NCI-H2171 (cell line): Measurements from ENCODE around the gene HOXD13.
A peak's percentile ranks its signal among the peaks of the same experiment; 100 is the strongest.

Experiments
- DNase-seq: peaks from one replicate; lab custom pipeline; 2025; lab: John Stamatoyannopoulos, UW

The HOXD13 gene

GRCh38 chr2:176081376-176081836 lies 11.1 kb upstream of the HOXD13 start:
- DNase-seq = no peak

GRCh38 chr2:176081837-176082524 lies 10.5 kb upstream of the HOXD13 start:
- no peak for DNase-seq

GRCh38 chr2:176082525-176082823 lies 10.0 kb upstream of the HOXD13 start:
- no peak for DNase-seq

- DNase-seq = no peak
Observed at GRCh38 chr2:176082824-176083751, 9.4 kb upstream of the HOXD13 start.

- DNase-seq = no peak
Observed at GRCh38 chr2:176083796-176084261, 8.7 kb upstream of the HOXD13 start, which contains the start of gene EVX2. Gene EVX2, minus strand, starts transcription at chr2:176083962. Its CDS starts 186 bp downstream, at chr2:176083776.

- no peak for DNase-seq
Observed at GRCh38 chr2:176084611-176085119, 7.9 kb upstream of the HOXD13 start.

GRCh38 chr2:176085120-176085788 lies 7.3 kb upstream of the HOXD13 start:
- no peak for DNase-seq

GRCh38 chr2:176085861-176086771 lies 6.4 kb upstream of the HOXD13 start:
- DNase-seq = peak; percentile 17

GRCh38 chr2:176087330-176088047 lies 5.0 kb upstream of the HOXD13 start:
- no peak for DNase-seq

- DNase-seq = peak; percentile 8
Observed at GRCh38 chr2:176088048-176088936, 4.2 kb upstream of the HOXD13 start.

- no peak for DNase-seq
Observed at GRCh38 chr2:176088937-176089842, 3.3 kb upstream of the HOXD13 start.

GRCh38 chr2:176089843-176090395 lies 2.6 kb upstream of the HOXD13 start:
- no peak for DNase-seq

GRCh38 chr2:176090862-176091261 lies 1.7 kb upstream of the HOXD13 start:
- DNase-seq = no peak

- DNase-seq = no peak
Observed at GRCh38 chr2:176091329-176092258, 927 bp upstream of the HOXD13 start.

GRCh38 chr2:176093145-176093897 lies 800 bp downstream of the HOXD13 start:
- DNase-seq = peak; percentile 38

GRCh38 chr2:176093898-176094249 lies 1.4 kb downstream of the HOXD13 start:
- no peak for DNase-seq
